ENCODE measurements around the gene PDLIM5.
"Not testable (repeated sequence)": the region's sequence is repeated elsewhere in the genome, so short reads cannot be mapped to it uniquely, and the experiment has no call there.

Gene PDLIM5

DNA sequence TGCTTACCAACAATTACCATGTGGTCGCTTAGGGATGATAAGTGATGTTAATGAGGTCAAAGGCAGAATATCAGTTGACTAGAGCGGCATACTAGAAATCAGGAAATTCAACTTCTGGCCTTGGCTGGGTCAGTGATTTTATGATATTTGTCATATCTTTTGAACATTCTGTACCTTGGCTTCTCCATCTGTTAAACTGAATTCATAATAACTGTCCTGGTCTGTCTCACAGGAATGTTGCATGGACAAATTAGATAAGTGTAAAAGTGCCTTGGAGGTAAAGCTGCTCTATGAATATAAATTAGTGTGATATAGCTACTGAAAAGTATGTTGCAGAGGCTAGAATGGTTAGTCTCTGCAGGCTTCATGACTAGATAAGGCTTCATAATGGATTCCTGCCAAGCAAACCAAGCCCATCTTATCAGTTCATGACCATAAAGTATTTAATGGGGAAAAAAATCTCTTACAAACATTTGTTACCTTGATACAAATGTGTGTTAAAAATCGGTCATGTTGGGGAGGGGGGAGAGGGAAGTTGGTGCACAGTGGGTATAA lies 201.4 kb downstream of the PDLIM5 start (continued):
- TF ChIP-seq ESRRG (CRISPR knock-in tag; IDR thresholded peaks at IDR 0.05), result 0 out of 2 replicates have a peak, but pooled peaks have one; percentile 44
- peak; percentile 86; the same call in 1 of the 2 replicates for TF ChIP-seq ZNF565 (CRISPR knock-in tag; conservative IDR thresholded peaks at IDR 0.05; ENCODE audit: low read depth)
- TF ChIP-seq CSRNP3 (CRISPR knock-in tag; IDR thresholded peaks at IDR 0.05), result peak; percentile 93
- peak; percentile 96 for TF ChIP-seq ISL1 (CRISPR knock-in tag; IDR thresholded peaks at IDR 0.05)
- TF ChIP-seq BACH2 (CRISPR knock-in tag; IDR thresholded peaks at IDR 0.05; ENCODE audit: borderline replicate concordance), result peak; percentile 63; the same call in 1 of the 2 replicates
- peak; percentile 96 for TF ChIP-seq ZNF70 (CRISPR knock-in tag; IDR thresholded peaks at IDR 0.05)

- no peak for TF ChIP-seq SNAI2 (CRISPR knock-in tag; IDR thresholded peaks at IDR 0.05)
- TF ChIP-seq, protein P1, sequence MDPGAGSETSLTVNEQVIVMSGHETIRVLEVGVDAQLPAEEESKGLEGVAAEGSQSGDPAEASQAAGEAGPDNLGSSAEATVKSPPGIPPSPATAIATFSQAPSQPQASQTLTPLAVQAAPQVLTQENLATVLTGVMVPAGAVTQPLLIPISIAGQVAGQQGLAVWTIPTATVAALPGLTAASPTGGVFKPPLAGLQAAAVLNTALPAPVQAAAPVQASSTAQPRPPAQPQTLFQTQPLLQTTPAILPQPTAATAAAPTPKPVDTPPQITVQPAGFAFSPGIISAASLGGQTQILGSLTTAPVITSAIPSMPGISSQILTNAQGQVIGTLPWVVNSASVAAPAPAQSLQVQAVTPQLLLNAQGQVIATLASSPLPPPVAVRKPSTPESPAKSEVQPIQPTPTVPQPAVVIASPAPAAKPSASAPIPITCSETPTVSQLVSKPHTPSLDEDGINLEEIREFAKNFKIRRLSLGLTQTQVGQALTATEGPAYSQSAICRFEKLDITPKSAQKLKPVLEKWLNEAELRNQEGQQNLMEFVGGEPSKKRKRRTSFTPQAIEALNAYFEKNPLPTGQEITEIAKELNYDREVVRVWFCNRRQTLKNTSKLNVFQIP (CRISPR knock-in tag; IDR thresholded peaks at IDR 0.05; ENCODE audit: borderline replicate concordance, low read depth), result no peak
- TF ChIP-seq ZC3H10 (CRISPR knock-in tag; IDR thresholded peaks at IDR 0.05), result no peak
- no peak for TF ChIP-seq ESRRG (CRISPR knock-in tag; IDR thresholded peaks at IDR 0.05)
- TF ChIP-seq ZNF8 (CRISPR knock-in tag; IDR thresholded peaks at IDR 0.05), result no peak
- no peak for TF ChIP-seq CSRNP3 (CRISPR knock-in tag; IDR thresholded peaks at IDR 0.05)
- no peak for TF ChIP-seq ZFP3 (CRISPR knock-in tag; IDR thresholded peaks at IDR 0.05)
- no peak for TF ChIP-seq PPARA (CRISPR knock-in tag; IDR thresholded peaks at IDR 0.05; ENCODE audit: borderline replicate concordance)
- TF ChIP-seq OSR1 (CRISPR knock-in tag; IDR thresholded peaks at IDR 0.05), result no peak
- no peak for TF ChIP-seq ZNF70 (CRISPR knock-in tag; IDR thresholded peaks at IDR 0.05)
- ATAC-seq, result no peak
These were observed 202.4 kb downstream of the PDLIM5 start for GRCh38 chr4:94653984-94654609.

GRCh38 chr4:94654714-94655113 lies 203.0 kb downstream of the PDLIM5 start:
- ATAC-seq, result no peak

GRCh38 chr4:94660614-94661013 lies 208.9 kb downstream of the PDLIM5 start:
- no peak for TF ChIP-seq ISL1 (CRISPR knock-in tag; IDR thresholded peaks at IDR 0.05)
- no peak for TF ChIP-seq SNAI2 (CRISPR knock-in tag; IDR thresholded peaks at IDR 0.05)
- no peak for TF ChIP-seq CREB5 (CRISPR knock-in tag; IDR thresholded peaks at IDR 0.05; ENCODE audit: low read depth)
- TF ChIP-seq TCF4 (CRISPR knock-in tag; IDR thresholded peaks at IDR 0.05; ENCODE audit: borderline replicate concordance), result no peak
- no peak for TF ChIP-seq CSDC2 (CRISPR knock-in tag; IDR thresholded peaks at IDR 0.05)

More at GRCh38 chr4:94654714-94655113, 203.0 kb downstream of the PDLIM5 start:
- TF ChIP-seq SNAI2 (CRISPR knock-in tag; IDR thresholded peaks at IDR 0.05), result no peak
- no peak for TF ChIP-seq PPARA (CRISPR knock-in tag; IDR thresholded peaks at IDR 0.05; ENCODE audit: borderline replicate concordance)

DNA sequence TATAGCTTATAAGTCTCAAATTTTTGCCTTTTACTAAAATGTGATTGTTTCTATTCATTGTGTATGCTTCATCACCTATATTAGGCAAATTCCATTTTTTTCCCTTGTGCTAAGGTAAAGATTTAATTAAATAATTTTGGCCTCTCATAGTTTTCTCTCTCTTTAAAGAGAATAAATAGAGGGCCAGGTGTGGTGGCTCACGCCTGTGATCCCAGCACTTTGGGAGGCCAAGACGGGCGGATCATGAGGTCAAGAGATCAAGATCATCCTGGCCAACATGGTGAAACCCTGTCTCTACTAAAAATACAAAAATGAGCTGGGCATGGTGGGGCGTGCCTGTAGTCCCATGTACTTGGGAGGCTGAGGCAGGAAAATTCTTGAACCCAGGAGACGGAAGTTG lies 213.3 kb downstream of the PDLIM5 start:
- not testable (repeated sequence) for ATAC-seq

More at GRCh38 chr4:94660614-94661013, 208.9 kb downstream of the PDLIM5 start:
- no peak for ATAC-seq

Data from SK-N-SH treated with all-trans-retinoic acid at 6 μM for 48 hours (cell line).